Esophagus muscularis mucosa (tissue), 3 donors: ENCODE results near the gene ATF3.

Experiments
- CTCF ChIP-seq, 3 experiments: fragments of 200-600 bp in 2 of 3; fragments of 450-650 bp in 1 of 3; sonication (generic) in 2 of 3; IDR thresholded peaks; one replicate each; pipeline ENCODE4 v1.5.1; 2017 to 2019; ENCODE audit warnings: antibody characterized with exemption in 3 of 3, mild to moderate bottlenecking in 2 of 3, moderate library complexity in 1 of 3
- POLR2A ChIP-seq: fragments of 450-650 bp; IDR thresholded peaks from one replicate; pipeline ENCODE4 v1.6.1; 2017; ENCODE audit warnings: antibody characterized with exemption, moderate library complexity, mild to moderate bottlenecking, low read depth

GRCh38 chr1:212669600-212669999 is 61.0 kb downstream of the ATF3 start:
- TF ChIP-seq CTCF (IDR thresholded peaks at IDR 0.05) (no peak), POLR2A (no peak)
